Heart left ventricle (tissue), 13 donors: ENCODE data around the gene FOXRED1.

ENCODE experiments used
- POLR2A ChIP-seq, 2 donors: fragments of 450-650 bp; IDR thresholded peaks; one replicate each; pipeline ENCODE4 v1.6.1; 2017; ENCODE audit warnings: antibody characterized with exemption in 2 of 2, mild to moderate bottlenecking in 2 of 2, moderate library complexity in 2 of 2
- TF ChIP-seq, protein P1 (sequence below), 12 donors: fragments of 200-600 bp; sonication (generic) in 4 of 12; IDR thresholded peaks; one replicate each; pipeline versions ENCODE4 v1.5.0 to v1.8.0; 2018 to 2022; ENCODE audit warnings: antibody characterized with exemption in 12 of 12, mild to moderate bottlenecking in 5 of 12
- donor health status: ischemic (EF 13 %, LVEDD 7.1; RV severe dilation, severe dysfunction).
- donor health status: DM: no; HTN: yes; CAD: no.
- donor health status: DM: no; HTN: no; CAD: no.
- donor health status: ischemic (EF 25% LVEDD 6.9; RV normal size, moderate dysfunction).
- donor health status: ischemic (EF 25% LVEDD 5.7; RV mildly dilated, moderate dysfunction).
- donor health status: ischemic (EF 35%, LVEDD 5.7; RV mildly dilated, moderate dysfunction).
- donor health status: nonischemic (EF 11% LVEDD 7.7; RV severe dilation, severe dysfunction).
- donor health status: DM: yes; HTN: yes; CAD: no.
- donor health status: PGD.
- donor health status: ischemic (EF 29% LVEDD 5.4; RV normal size, mild dysfunction).
- donor health status: nonischemic (EF 23%, LVEDD 6.1; RV moderate dilation, normal function).

DNA sequence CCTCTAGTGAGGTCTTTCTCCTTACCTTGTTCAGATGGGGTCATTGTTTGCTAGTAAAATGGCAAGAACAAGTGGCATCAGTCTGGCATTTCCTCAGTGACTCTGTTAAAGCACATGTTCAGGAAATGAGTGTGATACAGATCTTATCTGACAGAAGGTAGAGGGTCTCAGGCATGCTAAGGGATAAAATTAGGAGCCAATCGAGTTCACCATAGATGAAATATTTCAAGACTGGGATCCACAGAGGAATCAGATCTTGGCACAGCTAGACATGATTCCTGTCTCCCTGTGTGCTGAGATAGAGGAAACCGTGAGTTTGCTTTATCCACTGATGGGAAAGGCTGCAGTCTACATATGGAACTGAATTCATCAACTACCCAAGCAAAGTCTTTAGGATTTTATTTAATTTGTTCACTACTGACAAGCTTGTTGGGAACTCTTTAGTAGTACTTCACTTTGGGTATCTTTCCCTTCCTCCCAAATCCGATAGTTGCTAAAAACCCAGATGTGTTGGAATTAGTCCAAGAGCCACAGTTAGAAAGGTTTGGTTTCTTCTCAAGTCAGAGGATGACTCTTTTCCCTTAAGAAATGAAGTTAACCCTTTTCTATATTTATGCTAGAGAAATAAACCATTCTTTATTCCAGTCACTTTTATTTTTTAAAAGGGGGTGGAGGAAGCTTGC lies 39.0 kb upstream of the FOXRED1 start:
- TF ChIP-seq POLR2A (IDR thresholded peaks at IDR 0.05) = no peak
- TF ChIP-seq, protein P1, sequence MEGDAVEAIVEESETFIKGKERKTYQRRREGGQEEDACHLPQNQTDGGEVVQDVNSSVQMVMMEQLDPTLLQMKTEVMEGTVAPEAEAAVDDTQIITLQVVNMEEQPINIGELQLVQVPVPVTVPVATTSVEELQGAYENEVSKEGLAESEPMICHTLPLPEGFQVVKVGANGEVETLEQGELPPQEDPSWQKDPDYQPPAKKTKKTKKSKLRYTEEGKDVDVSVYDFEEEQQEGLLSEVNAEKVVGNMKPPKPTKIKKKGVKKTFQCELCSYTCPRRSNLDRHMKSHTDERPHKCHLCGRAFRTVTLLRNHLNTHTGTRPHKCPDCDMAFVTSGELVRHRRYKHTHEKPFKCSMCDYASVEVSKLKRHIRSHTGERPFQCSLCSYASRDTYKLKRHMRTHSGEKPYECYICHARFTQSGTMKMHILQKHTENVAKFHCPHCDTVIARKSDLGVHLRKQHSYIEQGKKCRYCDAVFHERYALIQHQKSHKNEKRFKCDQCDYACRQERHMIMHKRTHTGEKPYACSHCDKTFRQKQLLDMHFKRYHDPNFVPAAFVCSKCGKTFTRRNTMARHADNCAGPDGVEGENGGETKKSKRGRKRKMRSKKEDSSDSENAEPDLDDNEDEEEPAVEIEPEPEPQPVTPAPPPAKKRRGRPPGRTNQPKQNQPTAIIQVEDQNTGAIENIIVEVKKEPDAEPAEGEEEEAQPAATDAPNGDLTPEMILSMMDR (IDR thresholded peaks at IDR 0.05) = no peak
